Endodermal cell (in vitro differentiated cells): ENCODE results near the gene OIP5. TPM values are rescaled to one million over a fixed set of nuclear protein-coding genes. Genes with fewer than 3 reads are reported as not detected.

Experiments
- DNase-seq: peaks from one replicate; pipeline ENCODE4 v3.0.0-alpha.2; 2017
- H3K27ac ChIP-seq: 2 replicates; pipeline ENCODE4 v1.5.1; 2013; ENCODE audit warnings: mild to moderate bottlenecking, low read depth, low read length, moderate library complexity
- H3K27me3 ChIP-seq: 2 replicates; pipeline ENCODE4 v1.6.1; 2013; ENCODE audit warnings: mild to moderate bottlenecking, low read length, moderate library complexity; ENCODE audit not compliant: insufficient read depth, control insufficient read depth, poor library complexity, severe bottlenecking
- H3K36me3 ChIP-seq: 2 replicates; pipeline ENCODE4 v1.7.0; 2013; ENCODE audit warnings: mild to moderate bottlenecking, low read length, moderate library complexity; ENCODE audit not compliant: control insufficient read depth, insufficient read depth
- H3K4me1 ChIP-seq: one replicate; pipeline ENCODE4 v1.7.0; 2013; ENCODE audit warnings: low read length; ENCODE audit not compliant: control insufficient read depth, insufficient read depth
- H3K4me3 ChIP-seq: 2 replicates; pipeline ENCODE4 v1.5.1; 2013; ENCODE audit warnings: mild to moderate bottlenecking, low read length, moderate library complexity
- H3K9ac ChIP-seq: 2 replicates; pipeline ENCODE4 v1.6.1; 2013; ENCODE audit warnings: mild to moderate bottlenecking, low read length, moderate library complexity; ENCODE audit not compliant: poor library complexity, severe bottlenecking; ENCODE audit errors: extremely low read depth
- H3K9me3 ChIP-seq: 2 replicates; pipeline ENCODE4 v1.6.1; 2013; ENCODE audit warnings: mild to moderate bottlenecking, low read length, moderate library complexity; ENCODE audit not compliant: control insufficient read depth
- H3K27ac Mint-ChIP-seq: 2 replicates; pipeline ENCODE4 v1.8.0; 2020; ENCODE audit warnings: mixed read lengths
- H3K27me3 Mint-ChIP-seq: 2 replicates; pipeline ENCODE4 v1.8.0; 2021; ENCODE audit warnings: mild to moderate bottlenecking, mixed read lengths; ENCODE audit not compliant: insufficient read depth
- H3K36me3 Mint-ChIP-seq: 2 replicates; pipeline ENCODE4 v1.8.0; 2020; ENCODE audit warnings: low read depth, mixed read lengths
- H3K4me1 Mint-ChIP-seq: 2 replicates; pipeline ENCODE4 v1.8.0; 2020; ENCODE audit warnings: mixed read lengths
- H3K4me3 Mint-ChIP-seq: 2 replicates; pipeline ENCODE4 v1.8.0; 2020; ENCODE audit warnings: mild to moderate bottlenecking, moderate library complexity, mixed read lengths
- H3K9me3 Mint-ChIP-seq: 2 replicates; pipeline ENCODE4 v1.8.0; 2020; ENCODE audit warnings: mild to moderate bottlenecking, mixed read lengths
- CTCF ChIP-seq: fragments of 200-600 bp; sonication (generic); conservative IDR thresholded peaks from 2 replicates; pipeline ENCODE4 v1.5.0; 2021; ENCODE audit warnings: antibody characterized with exemption, mild to moderate bottlenecking
- WGBS, 2 experiments: methylation state at CpG; one replicate each; pipeline versions ENCODE4 v1.1.5 to v1.1.7; 2013; ENCODE audit warnings: missing lambda C conversion rate in 2 of 2, mixed read lengths in 1 of 2; ENCODE audit not compliant: insufficient coverage in 1 of 2, insufficient read length in 1 of 2; 5-methylcytosine and 5-hydroxymethylcytosine counted together
- total RNA-seq, 2 donors: library from RNA; stranded (reverse); fragmentation: NEBNext Ultra II Directional in 1 of 2; extraction: Animal tissue kit (Norgen Biotek cat#: 25700) in 1 of 2; gene quantifications; 2 replicates in 1 of 2; 3 replicates in 1 of 2; pipeline ENCODE4 v1.2.1, GENCODE V29; 2021

Gene OIP5
- total RNA-seq, 2 donors from 2014 or later = 18.9 to 22.9 TPM

DNA sequence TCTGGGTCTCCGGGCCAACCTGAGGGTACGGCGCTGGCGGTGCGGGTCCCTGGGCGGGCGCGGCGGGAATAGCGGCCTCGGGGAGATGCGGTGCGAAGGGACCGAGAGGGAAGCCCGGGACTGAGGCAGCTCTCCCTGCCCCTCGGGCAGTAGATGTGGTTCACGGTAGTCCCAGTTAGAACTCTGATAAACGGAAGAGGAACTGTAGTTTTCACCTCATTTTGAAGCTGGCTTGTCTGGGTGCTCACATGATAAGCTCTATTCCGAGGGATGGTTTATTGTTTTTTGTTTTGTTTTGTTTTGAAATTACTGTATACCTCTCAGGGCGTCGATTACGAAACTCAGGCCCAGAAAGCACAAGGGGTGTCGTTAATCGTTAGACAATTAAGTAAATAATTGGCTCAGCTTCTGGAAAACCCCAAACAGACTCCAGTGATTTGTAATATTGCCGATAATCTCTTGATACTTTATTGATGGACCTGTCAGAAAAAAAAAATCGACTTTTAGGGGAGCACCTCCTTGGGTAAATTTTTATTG is 703 bp upstream of the OIP5 start:
- WGBS, 2 experiments = 0 to 2% methylated on average over 26 of the region's 26 CpGs

GRCh38 chr15:41331833-41332193 is 578 bp downstream of the OIP5 start:
- Histone ChIP-seq H3K4me1 (no peaks in the 10 kb centered on the region), H3K36me3 (peaks cover 16% of the 10 kb centered on the region), H3K27ac (no peak overlapping the region), H3K9me3 (no peaks in the 10 kb centered on the region), H3K4me3 (peak overlapping the region; percentile 93), H3K27me3 (no peaks in the 10 kb centered on the region), H3K9ac (peak overlapping the region; percentile 77)
- peak overlapping the region; percentile 97 for H3K4me3 Mint-ChIP-seq
- DNase-seq = no peak
- H3K9me3 Mint-ChIP-seq = no peaks in the 10 kb centered on the region
- no peaks in the 10 kb centered on the region for H3K27me3 Mint-ChIP-seq
- TF ChIP-seq CTCF = no peak
- 1 to 3% methylated on average over 13 to 14 of the region's 14 CpGs for WGBS, 2 experiments
- peaks cover 17% of the 10 kb centered on the region for H3K4me1 Mint-ChIP-seq
- peaks cover 14% of the 10 kb centered on the region for H3K36me3 Mint-ChIP-seq
- H3K27ac Mint-ChIP-seq = peak overlapping the region; percentile 99

More for the DNA sequence above, 703 bp upstream of the OIP5 start:
- H3K27ac ChIP-seq = peak overlapping the region; percentile 69
- H3K4me3 ChIP-seq = peak overlapping the region; percentile 93
- peaks cover 17% of the 10 kb centered on the region for H3K4me1 Mint-ChIP-seq
- H3K9ac ChIP-seq = peak overlapping the region; percentile 41
- peak overlapping the region; percentile 97 for H3K4me3 Mint-ChIP-seq
- H3K4me1 ChIP-seq = no peaks in the 10 kb centered on the region
- no peak for DNase-seq
- TF ChIP-seq CTCF = no peak
- H3K9me3 Mint-ChIP-seq = no peaks in the 10 kb centered on the region
- H3K36me3 Mint-ChIP-seq = peaks cover 13% of the 10 kb centered on the region
- H3K9me3 ChIP-seq = no peaks in the 10 kb centered on the region
- H3K27ac Mint-ChIP-seq = peak overlapping the region; percentile 99
- H3K27me3 ChIP-seq = no peaks in the 10 kb centered on the region
- no peaks in the 10 kb centered on the region for H3K27me3 Mint-ChIP-seq
- H3K36me3 ChIP-seq = peaks cover 22% of the 10 kb centered on the region

DNA sequence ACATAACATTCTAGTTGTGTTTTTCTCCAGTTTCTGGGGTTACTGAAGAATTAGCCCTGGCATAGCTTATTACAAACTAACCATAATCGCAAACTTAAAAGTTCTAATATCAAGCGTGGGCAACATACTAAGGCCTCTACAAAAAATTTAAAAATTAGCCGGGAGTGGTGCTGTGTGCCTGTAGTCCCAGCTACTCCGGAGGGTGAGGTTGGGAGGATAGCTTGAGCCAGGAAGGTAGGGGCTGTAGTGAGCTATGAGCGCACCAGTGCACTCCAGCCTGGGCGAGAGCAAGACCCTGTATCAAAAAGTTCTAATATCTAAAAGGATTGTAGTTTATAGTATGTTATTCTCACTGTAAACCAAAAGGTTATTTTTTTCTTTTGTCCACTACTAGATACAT is 1.1 kb downstream of the OIP5 start:
- H3K4me3 Mint-ChIP-seq = peak overlapping the region; percentile 97
- whole genome bisulfite sequencing, 2 experiments = 69 to 82% methylated on average over 4 to 5 of the region's 6 CpGs
- H3K4me1 Mint-ChIP-seq = peaks cover 16% of the 10 kb centered on the region

More for the DNA sequence above, 1.1 kb downstream of the OIP5 start:
- Histone ChIP-seq H3K9ac (no peak overlapping the region), H3K4me3 (peak overlapping the region; percentile 93), H3K27ac (no peak overlapping the region), H3K27me3 (no peaks in the 10 kb centered on the region), H3K36me3 (peaks cover 16% of the 10 kb centered on the region), H3K4me1 (no peaks in the 10 kb centered on the region), H3K9me3 (no peaks in the 10 kb centered on the region)
- peak; percentile 53 for DNase-seq
- H3K27ac Mint-ChIP-seq = peak overlapping the region; percentile 99
- no peaks in the 10 kb centered on the region for H3K9me3 Mint-ChIP-seq
- H3K36me3 Mint-ChIP-seq = peaks cover 18% of the 10 kb centered on the region
- TF ChIP-seq CTCF = no peak
- H3K27me3 Mint-ChIP-seq = no peaks in the 10 kb centered on the region
